Fibroblast of lung (primary cell): ENCODE measurements around the gene FYN. TPM values are rescaled to one million over a fixed set of nuclear protein-coding genes. Genes with fewer than 3 reads are reported as not detected.
"Not testable (repeated sequence)": the region's sequence is repeated elsewhere in the genome, so short reads cannot be mapped to it uniquely, and the experiment has no call there.

Source experiments
- DNase-seq, 2 donors: peaks; one replicate each; pipeline versions ENCODE4 v3.0.0 to v3.0.0-alpha.2; 2010; ENCODE audit warnings: low read depth in 2 of 2
- H2AFZ ChIP-seq: 2 replicates; pipeline ENCODE4 v1.5.1; 2012; ENCODE audit warnings: low read length, control low read depth, inconsistent platforms
- H3K27ac ChIP-seq: 2 replicates; pipeline ENCODE4 v1.5.1; 2011; ENCODE audit warnings: low read length, control low read depth; ENCODE audit not compliant: insufficient read depth
- H3K27me3 ChIP-seq: 2 replicates; pipeline ENCODE4 v1.5.1; 2011; ENCODE audit warnings: mild to moderate bottlenecking, low read length; ENCODE audit not compliant: control insufficient read depth, insufficient read depth
- H3K36me3 ChIP-seq: 2 replicates; pipeline ENCODE4 v1.5.1; 2011; ENCODE audit warnings: low read length; ENCODE audit not compliant: control insufficient read depth, insufficient read depth
- H3K4me1 ChIP-seq: 2 replicates; pipeline ENCODE4 v1.5.1; 2011; ENCODE audit warnings: low read length; ENCODE audit not compliant: control insufficient read depth, insufficient read depth; ENCODE audit errors: extremely low read depth
- H3K4me2 ChIP-seq: 2 replicates; pipeline ENCODE4 v1.5.1; 2011; ENCODE audit warnings: low read length, control low read depth; ENCODE audit not compliant: insufficient read depth; ENCODE audit errors: extremely low read depth
- H3K4me3 ChIP-seq, 4 experiments: fragments of 200-600 bp in 1 of 4; sonication (generic) in 1 of 4; replicated peaks in 1 of 4; 2 replicates each; pipeline ENCODE4 v1.5.1; 2011 to 2016; ENCODE audit warnings: low read length in 4 of 4, low read depth in 3 of 4, mild to moderate bottlenecking in 3 of 4, control low read depth in 2 of 4, inconsistent platforms in 1 of 4, mixed read lengths in 1 of 4; ENCODE audit not compliant: insufficient read depth in 1 of 4; ENCODE audit errors: control extremely low read depth in 1 of 4
- H3K79me2 ChIP-seq: 2 replicates; pipeline ENCODE4 v1.5.1; 2012; ENCODE audit warnings: mild to moderate bottlenecking, low read length, inconsistent platforms; ENCODE audit not compliant: control insufficient read depth, insufficient read depth
- H3K9ac ChIP-seq: 2 replicates; pipeline ENCODE4 v1.5.1; 2011; ENCODE audit warnings: mild to moderate bottlenecking, low read length, control low read depth; ENCODE audit not compliant: insufficient read depth
- H3K9me3 ChIP-seq: 2 replicates; pipeline ENCODE4 v1.5.1; 2012; ENCODE audit warnings: low read depth, low read length; ENCODE audit not compliant: control insufficient read depth, insufficient read depth
- H4K20me1 ChIP-seq: 2 replicates; pipeline ENCODE4 v1.5.1; 2011; ENCODE audit warnings: low read length; ENCODE audit not compliant: control insufficient read depth, insufficient read depth; ENCODE audit errors: extremely low read depth
- CTCF ChIP-seq, 2 donors: IDR thresholded peaks in 1 of 2; conservative IDR thresholded peaks in 1 of 2; 1 replicate in 1 of 2; 2 replicates in 1 of 2; pipeline ENCODE4 v1.5.1; 2011 to 2012; ENCODE audit warnings: low read length in 2 of 2, control low read depth in 1 of 2, inconsistent platforms in 1 of 2, low read depth in 1 of 2, mild to moderate bottlenecking in 1 of 2
- EZH2 ChIP-seq: IDR thresholded peaks from 2 replicates; pipeline ENCODE4 v1.5.1; 2012; ENCODE audit warnings: low read length, control low read depth, mild to moderate bottlenecking; ENCODE audit errors: missing control alignments
- polyA plus RNA-seq, 2 donors: library from polyadenylated mRNA; depleted of rRNA in 1 of 2; stranded (reverse) in 1 of 2; unstranded in 1 of 2; fragments of >200 nt; gene quantifications; 2 replicates each; pipeline ENCODE4 v1.2.1, GENCODE V29; 2011 to 2012; ENCODE audit warnings: missing spikeins in 1 of 2
- total RNA-seq: library from RNA; depleted of rRNA; stranded (reverse); fragments of >200 nt; gene quantifications from 2 replicates; pipeline ENCODE4 v1.2.1, GENCODE V29; 2014

Gene FYN
- total and polyA plus RNA-seq, 2 donors (not counting 1 experiment from before 2014, with no cell fraction given) = 64.7 TPM

GRCh38 chr6:111791415-111791814 lies 81.8 kb downstream of the FYN start:
- no peak overlapping the region for H2AFZ ChIP-seq
- no peak overlapping the region for H3K4me3 ChIP-seq
- no peak overlapping the region for H3K4me2 ChIP-seq
- H3K36me3 ChIP-seq = no peaks in the 10 kb centered on the region
- TF ChIP-seq EZH2 (no peak), CTCF (conservative IDR thresholded peaks at IDR 0.05 in 1 of 2, IDR thresholded peaks at IDR 0.05 in 1 of 2; ENCODE audit: low read depth in 1 of 2, low read length in 2 of 2) (no peak)
- no peaks in the 10 kb centered on the region for H4K20me1 ChIP-seq
- DNase-seq = peak; percentile 39 to 81
- H3K4me1 ChIP-seq = peaks cover 5% of the 10 kb centered on the region
- H3K9ac ChIP-seq = no peak overlapping the region
- no peak overlapping the region for H3K27ac ChIP-seq
- no peaks in the 10 kb centered on the region for H3K79me2 ChIP-seq
- no peaks in the 10 kb centered on the region for H3K27me3 ChIP-seq
- no peaks in the 10 kb centered on the region for H3K9me3 ChIP-seq

GRCh38 chr6:111789598-111789997 lies 83.7 kb downstream of the FYN start:
- TF ChIP-seq CTCF (conservative IDR thresholded peaks at IDR 0.05 in 1 of 2, IDR thresholded peaks at IDR 0.05 in 1 of 2; ENCODE audit: low read depth in 1 of 2, low read length in 2 of 2) = no peak
- no peak for TF ChIP-seq EZH2
- Histone ChIP-seq H3K79me2 (no peaks in the 10 kb centered on the region), H3K9me3 (no peaks in the 10 kb centered on the region), H3K27ac (no peak overlapping the region), H3K4me2 (no peak overlapping the region), H3K4me3 (no peak overlapping the region), H3K27me3 (no peaks in the 10 kb centered on the region), H3K9ac (no peak overlapping the region), H3K4me1 (peaks cover 5% of the 10 kb centered on the region), H2AFZ (no peak overlapping the region), H4K20me1 (no peaks in the 10 kb centered on the region), H3K36me3 (no peaks in the 10 kb centered on the region)
- peak; percentile 38 to 72 for DNase-seq

GRCh38 chr6:111788379-111789276 lies 84.6 kb downstream of the FYN start:
- no peak overlapping the region for H2AFZ ChIP-seq
- no peak overlapping the region for H3K4me2 ChIP-seq
- H3K27ac ChIP-seq = no peak overlapping the region
- peaks cover 6% of the 10 kb centered on the region for H3K4me1 ChIP-seq
- peak in 1 of 2 donors; percentile 45 for DNase-seq
- no peak overlapping the region for H3K4me3 ChIP-seq
- no peaks in the 10 kb centered on the region for H3K9me3 ChIP-seq
- no peaks in the 10 kb centered on the region for H3K79me2 ChIP-seq
- H3K27me3 ChIP-seq = no peaks in the 10 kb centered on the region
- H3K9ac ChIP-seq = no peak overlapping the region
- H3K36me3 ChIP-seq = no peaks in the 10 kb centered on the region
- H4K20me1 ChIP-seq = no peaks in the 10 kb centered on the region
- no peak for TF ChIP-seq EZH2
- no peak for TF ChIP-seq CTCF (conservative IDR thresholded peaks at IDR 0.05 in 1 of 2, IDR thresholded peaks at IDR 0.05 in 1 of 2; ENCODE audit: low read depth in 1 of 2, low read length in 2 of 2)

- not testable (repeated sequence) for H3K4me2 ChIP-seq, H3K27me3 ChIP-seq, DNase-seq, H3K9me3 ChIP-seq, H4K20me1 ChIP-seq, H3K9ac ChIP-seq, H3K4me3 ChIP-seq, H3K36me3 ChIP-seq, H3K79me2 ChIP-seq, H2AFZ ChIP-seq, H3K4me1 ChIP-seq, H3K27ac ChIP-seq
Measured at GRCh38 chr6:111786151-111786550, 87.1 kb downstream of the FYN start.
